Mucosa of stomach (tissue), 1 donor: ENCODE results near the gene SEMA4D.

Source experiments
- H3K27me3 ChIP-seq: one replicate; pipeline ENCODE4 v1.7.0; 2013; ENCODE audit warnings: mild to moderate bottlenecking, low read length; ENCODE audit not compliant: control insufficient read depth, insufficient read depth
- H3K36me3 ChIP-seq: one replicate; pipeline ENCODE4 v1.7.0; 2013; ENCODE audit warnings: low read length; ENCODE audit not compliant: control insufficient read depth, insufficient read depth
- H3K4me1 ChIP-seq: one replicate; pipeline ENCODE4 v1.7.0; 2013; ENCODE audit warnings: mild to moderate bottlenecking, low read length; ENCODE audit not compliant: control insufficient read depth, insufficient read depth
- H3K4me3 ChIP-seq: one replicate; pipeline ENCODE4 v1.7.0; 2013; ENCODE audit warnings: low read length
- H3K9ac ChIP-seq: one replicate; pipeline ENCODE4 v1.7.0; 2013; ENCODE audit warnings: mild to moderate bottlenecking, low read length, moderate library complexity
- H3K9me3 ChIP-seq: one replicate; pipeline ENCODE4 v1.7.0; 2013; ENCODE audit warnings: mild to moderate bottlenecking, low read length, moderate library complexity; ENCODE audit not compliant: control insufficient read depth
- donor health status: Pancreatic carcinoma.

SEMA4D gene

GRCh38 chr9:89367281-89367680 lies 130.6 kb downstream of the SEMA4D start:
- Histone ChIP-seq H3K4me3 (no peak overlapping the region), H3K4me1 (peaks cover 5% of the 10 kb centered on the region), H3K27me3 (no peaks in the 10 kb centered on the region), H3K9ac (no peak overlapping the region), H3K9me3 (no peaks in the 10 kb centered on the region), H3K36me3 (no peaks in the 10 kb centered on the region)

GRCh38 chr9:89366711-89367110 lies 131.2 kb downstream of the SEMA4D start:
- no peaks in the 10 kb centered on the region for H3K9me3 ChIP-seq
- peaks cover 5% of the 10 kb centered on the region for H3K4me1 ChIP-seq
- H3K4me3 ChIP-seq: no peak overlapping the region
- H3K27me3 ChIP-seq: no peaks in the 10 kb centered on the region
- no peaks in the 10 kb centered on the region for H3K36me3 ChIP-seq
- no peak overlapping the region for H3K9ac ChIP-seq

- Histone ChIP-seq H3K27me3 (no peaks in the 10 kb centered on the region), H3K36me3 (peaks cover 5% of the 10 kb centered on the region), H3K4me1 (peaks cover 3% of the 10 kb centered on the region), H3K9me3 (no peaks in the 10 kb centered on the region), H3K4me3 (no peak overlapping the region), H3K9ac (no peak overlapping the region)
Observed at GRCh38 chr9:89365532-89365912, 132.4 kb downstream of the SEMA4D start.

GRCh38 chr9:89364666-89365531 lies 133.0 kb downstream of the SEMA4D start:
- Histone ChIP-seq H3K27me3 (no peaks in the 10 kb centered on the region), H3K4me1 (no peaks in the 10 kb centered on the region), H3K9ac (no peak overlapping the region), H3K36me3 (peaks cover 5% of the 10 kb centered on the region), H3K4me3 (no peak overlapping the region), H3K9me3 (no peaks in the 10 kb centered on the region)

GRCh38 chr9:89363921-89364665 lies 133.8 kb downstream of the SEMA4D start:
- H3K27me3 ChIP-seq: no peaks in the 10 kb centered on the region
- no peak overlapping the region for H3K9ac ChIP-seq
- no peaks in the 10 kb centered on the region for H3K4me1 ChIP-seq
- no peak overlapping the region for H3K4me3 ChIP-seq
- H3K9me3 ChIP-seq: no peaks in the 10 kb centered on the region
- H3K36me3 ChIP-seq: peaks cover 5% of the 10 kb centered on the region

GRCh38 chr9:89363311-89363670 lies 134.6 kb downstream of the SEMA4D start:
- Histone ChIP-seq H3K36me3 (peaks cover 6% of the 10 kb centered on the region), H3K4me3 (no peak overlapping the region), H3K4me1 (no peaks in the 10 kb centered on the region), H3K27me3 (no peaks in the 10 kb centered on the region), H3K9me3 (no peaks in the 10 kb centered on the region), H3K9ac (no peak overlapping the region)

GRCh38 chr9:89362647-89363310 lies 135.1 kb downstream of the SEMA4D start:
- peaks cover 11% of the 10 kb centered on the region for H3K36me3 ChIP-seq

GRCh38 chr9:89361816-89362646 lies 135.9 kb downstream of the SEMA4D start:
- Histone ChIP-seq H3K4me1 (no peaks in the 10 kb centered on the region), H3K4me3 (no peak overlapping the region), H3K27me3 (no peaks in the 10 kb centered on the region), H3K36me3 (peaks cover 17% of the 10 kb centered on the region), H3K9me3 (no peaks in the 10 kb centered on the region), H3K9ac (no peak overlapping the region)

More at GRCh38 chr9:89362647-89363310, 135.1 kb downstream of the SEMA4D start:
- Histone ChIP-seq H3K4me1 (no peaks in the 10 kb centered on the region), H3K9me3 (no peaks in the 10 kb centered on the region), H3K9ac (no peak overlapping the region), H3K27me3 (no peaks in the 10 kb centered on the region), H3K4me3 (no peak overlapping the region)

GRCh38 chr9:89361031-89361430 lies 136.9 kb downstream of the SEMA4D start:
- Histone ChIP-seq H3K36me3 (peaks cover 20% of the 10 kb centered on the region), H3K9ac (no peak overlapping the region), H3K27me3 (no peaks in the 10 kb centered on the region), H3K4me3 (no peak overlapping the region), H3K4me1 (no peaks in the 10 kb centered on the region), H3K9me3 (no peaks in the 10 kb centered on the region)

GRCh38 chr9:89360465-89360864 lies 137.4 kb downstream of the SEMA4D start:
- Histone ChIP-seq H3K27me3 (no peaks in the 10 kb centered on the region), H3K9me3 (no peaks in the 10 kb centered on the region)

GRCh38 chr9:89359751-89360261 lies 138.1 kb downstream of the SEMA4D start:
- no peaks in the 10 kb centered on the region for H3K27me3 ChIP-seq
- H3K4me3 ChIP-seq: no peak overlapping the region
- no peaks in the 10 kb centered on the region for H3K9me3 ChIP-seq
- no peak overlapping the region for H3K9ac ChIP-seq
- H3K4me1 ChIP-seq: no peaks in the 10 kb centered on the region
- H3K36me3 ChIP-seq: peaks cover 24% of the 10 kb centered on the region

More at GRCh38 chr9:89360465-89360864, 137.4 kb downstream of the SEMA4D start:
- Histone ChIP-seq H3K36me3 (peaks cover 20% of the 10 kb centered on the region), H3K4me1 (no peaks in the 10 kb centered on the region), H3K9ac (no peak overlapping the region), H3K4me3 (no peak overlapping the region)
